ENCODE results near the gene KDELR1.

DNA sequence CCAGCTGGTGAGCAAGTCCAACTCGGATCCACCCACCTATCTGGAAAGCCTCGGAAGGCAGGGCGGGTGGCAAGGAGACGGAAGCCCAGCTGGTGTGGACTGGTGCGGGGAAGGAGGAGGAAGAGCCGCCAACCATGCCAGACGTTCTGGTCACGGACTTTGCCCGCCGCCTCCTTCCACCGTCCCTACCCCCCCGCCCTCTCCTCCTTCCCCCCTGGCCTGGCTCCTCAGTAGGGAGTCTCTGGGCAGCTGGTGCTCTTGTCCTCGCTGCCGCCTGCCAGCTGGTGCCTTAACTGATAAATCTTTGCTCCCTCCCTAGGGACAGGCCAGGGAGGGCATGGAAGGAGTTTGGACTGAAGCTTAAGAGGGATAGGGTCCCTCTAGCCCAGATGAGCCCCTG is 22.4 kb downstream of the KDELR1 start:
- TF ChIP-seq TAF1 (IDR thresholded peaks at IDR 0.05; ENCODE audit: borderline replicate concordance, low read depth, low read length): no peak
- no peak for TF ChIP-seq POLR2AphosphoS5 (IDR thresholded peaks at IDR 0.05; ENCODE audit: low read depth, low read length)
- TF ChIP-seq POLR2A (IDR thresholded peaks at IDR 0.05; ENCODE audit: low read depth, low read length): no peak
